CD4-positive, alpha-beta T cell (primary cell): ENCODE data around the gene COL18A1. TPM values are rescaled to one million over a fixed set of nuclear protein-coding genes. Genes with fewer than 3 reads are reported as not detected.

Source experiments
- ATAC-seq: fragments of 200-7000 bp; cut with Tn5 transposase; one replicate; pipeline ENCODE4 v1.10.0; 2022; ENCODE audit warnings: mild to moderate bottlenecking; ENCODE audit not compliant: poor library complexity
- CTCF ChIA-PET: fragments of 350-600 bp; sonication (Branson Sonifier 250); formaldehyde crosslinking; loops from one replicate; lab custom pipeline; 2021; ENCODE audit warnings: antibody characterized with exemption, inconsistent platforms; lab: Charles Lee
- POLR2A ChIA-PET: fragments of 350-600 bp; sonication (Branson Sonifier 250); formaldehyde crosslinking; loops from one replicate; lab custom pipeline; 2021; ENCODE audit warnings: antibody characterized with exemption, inconsistent platforms; lab: Charles Lee
- DNase-seq, 14 experiments: peaks; one replicate each; pipeline ENCODE4 v3.0.0-alpha.2; 2013 to 2020; ENCODE audit warnings: mixed read lengths in 2 of 14
- H3K27ac ChIP-seq, 2 donors: one replicate each; pipeline versions ENCODE4 v1.5.1 to v1.7.0; 2013; ENCODE audit warnings: low read length in 2 of 2, low read depth in 1 of 2, mild to moderate bottlenecking in 1 of 2
- H3K27me3 ChIP-seq, 2 experiments: 1 replicate in 1 of 2; 2 replicates in 1 of 2; pipeline versions ENCODE4 v1.6.1 to v1.7.0; 2013; ENCODE audit warnings: low read length in 2 of 2, control low read depth in 1 of 2, mild to moderate bottlenecking in 1 of 2, moderate library complexity in 1 of 2; ENCODE audit not compliant: insufficient read depth in 2 of 2, control insufficient read depth in 1 of 2
- H3K36me3 ChIP-seq: one replicate; pipeline ENCODE4 v1.6.1; 2013; ENCODE audit warnings: low read length, control low read depth; ENCODE audit not compliant: insufficient read depth
- H3K4me1 ChIP-seq: one replicate; pipeline ENCODE4 v1.6.1; 2013; ENCODE audit warnings: low read length, control low read depth; ENCODE audit not compliant: insufficient read depth
- H3K4me3 ChIP-seq: one replicate; pipeline ENCODE4 v1.5.1; 2013; ENCODE audit warnings: mild to moderate bottlenecking, low read length, moderate library complexity
- H3K9me3 ChIP-seq, 2 experiments: 1 replicate in 1 of 2; 2 replicates in 1 of 2; pipeline versions ENCODE4 v1.6.1 to v1.7.0; 2013; ENCODE audit warnings: low read length in 2 of 2, mild to moderate bottlenecking in 2 of 2, control low read depth in 1 of 2, moderate library complexity in 1 of 2; ENCODE audit not compliant: control insufficient read depth in 1 of 2, insufficient read depth in 1 of 2
- H3K27ac Mint-ChIP-seq: one replicate; pipeline ENCODE4 v1.8.0; 2020; ENCODE audit warnings: mixed read lengths
- H3K27me3 Mint-ChIP-seq: one replicate; pipeline ENCODE4 v1.8.0; 2021; ENCODE audit warnings: mixed read lengths
- H3K36me3 Mint-ChIP-seq: one replicate; pipeline ENCODE4 v1.8.0; 2021; ENCODE audit warnings: low read depth, mixed read lengths
- H3K4me1 Mint-ChIP-seq: one replicate; pipeline ENCODE4 v1.8.0; 2021; ENCODE audit warnings: low read depth, mixed read lengths
- H3K4me3 Mint-ChIP-seq: one replicate; pipeline ENCODE4 v1.8.0; 2020; ENCODE audit warnings: mild to moderate bottlenecking, mixed read lengths
- H3K9me3 Mint-ChIP-seq: one replicate; pipeline ENCODE4 v1.8.0; 2020; ENCODE audit warnings: mixed read lengths
- CTCF ChIP-seq: fragments of 200-600 bp; IDR thresholded peaks from one replicate; pipeline ENCODE4 v1.8.0; 2022; ENCODE audit warnings: antibody characterized with exemption, mild to moderate bottlenecking
- intact Hi-C, 2 experiments: fragments of 100-400 bp; cut with DNase I in 1 of 2; cut with micrococcal nuclease in 1 of 2; formaldehyde crosslinking; loops; one replicate each; pipeline versions ENCODE4 v1.15.1 to v1.9.0; 2023 to 2025; cut with DNase I, micrococcal nuclease
- total RNA-seq, 174 experiments: library from RNA in 2 of 174; stranded (reverse) in 2 of 174; gene quantifications; one replicate each; pipeline ENCODE4 v1.2.3 and lab custom pipeline; 2021 to 2026

COL18A1 gene
- total RNA-seq, 2 experiments from 2014 or later = 15.2 to 16.0 TPM

- intact Hi-C loops = no loop called here
- POLR2A ChIA-PET = no interaction called here
- no peaks in the 10 kb centered on the region for H3K9me3 Mint-ChIP-seq
- no peak overlapping the region for H3K27ac Mint-ChIP-seq
- H3K27me3 ChIP-seq = no peaks in the 10 kb centered on the region
- ATAC-seq = no peak
- H3K4me3 ChIP-seq = no peak overlapping the region
- no peaks in the 10 kb centered on the region for H3K27me3 Mint-ChIP-seq
- peaks cover 6% of the 10 kb centered on the region for H3K4me1 Mint-ChIP-seq
- H3K9me3 ChIP-seq = no peaks in the 10 kb centered on the region
- no peaks in the 10 kb centered on the region for H3K36me3 ChIP-seq
- no peaks in the 10 kb centered on the region for H3K36me3 Mint-ChIP-seq
- H3K4me3 Mint-ChIP-seq = no peak overlapping the region
- CTCF ChIA-PET = no interaction called here
- no peak for TF ChIP-seq CTCF
- H3K27ac ChIP-seq = no peak overlapping the region
- no peak for DNase-seq
- peaks cover 16% of the 10 kb centered on the region for H3K4me1 ChIP-seq
Measured at GRCh38 chr21:45491056-45491455, 86.1 kb downstream of the COL18A1 start.

GRCh38 chr21:45491623-45492022, 86.7 kb downstream of the COL18A1 start:
- H3K9me3 ChIP-seq = no peaks in the 10 kb centered on the region
- ChIA-PET CTCF (no interaction called here), POLR2A (no interaction called here)
- DNase-seq (no peak), ATAC-seq (no peak)
- no peak overlapping the region for H3K4me3 ChIP-seq
- H3K36me3 ChIP-seq = no peaks in the 10 kb centered on the region
- H3K27ac Mint-ChIP-seq = no peak overlapping the region
- no peak overlapping the region for H3K4me3 Mint-ChIP-seq
- peaks cover 6% of the 10 kb centered on the region for H3K4me1 Mint-ChIP-seq
- no peak for TF ChIP-seq CTCF
- no peak overlapping the region for H3K27ac ChIP-seq
- H3K4me1 ChIP-seq = peaks cover 16% of the 10 kb centered on the region
- no peaks in the 10 kb centered on the region for H3K9me3 Mint-ChIP-seq
- no peaks in the 10 kb centered on the region for H3K27me3 Mint-ChIP-seq
- no peaks in the 10 kb centered on the region for H3K36me3 Mint-ChIP-seq
- intact Hi-C loops = no loop called here
- H3K27me3 ChIP-seq = no peaks in the 10 kb centered on the region

- Histone ChIP-seq H3K27me3 (no peaks in the 10 kb centered on the region), H3K27ac (no peak overlapping the region), H3K36me3 (peaks cover 3% of the 10 kb centered on the region), H3K9me3 (no peaks in the 10 kb centered on the region), H3K4me3 (no peak overlapping the region), H3K4me1 (peaks cover 16% of the 10 kb centered on the region)
- intact Hi-C loops = no loop called here
- H3K36me3 Mint-ChIP-seq = no peaks in the 10 kb centered on the region
- H3K27ac Mint-ChIP-seq = no peak overlapping the region
- no peak for TF ChIP-seq CTCF
- no peaks in the 10 kb centered on the region for H3K27me3 Mint-ChIP-seq
- DNase-seq (no peak), ATAC-seq (no peak)
- H3K9me3 Mint-ChIP-seq = no peaks in the 10 kb centered on the region
- POLR2A ChIA-PET = no interaction called here
- CTCF ChIA-PET = no interaction called here
- no peak overlapping the region for H3K4me3 Mint-ChIP-seq
- peaks cover 6% of the 10 kb centered on the region for H3K4me1 Mint-ChIP-seq
Measured at GRCh38 chr21:45492765-45493164, 87.8 kb downstream of the COL18A1 start.
